Endothelial cell of umbilical vein (primary cell): ENCODE measurements around the gene EIF3A.

Experiments used
- CTCF ChIP-seq, 2 donors: IDR thresholded peaks; 1 replicate in 1 of 2; 2 replicates in 1 of 2; pipeline ENCODE4 v1.5.1; 2011; ENCODE audit warnings: low read length in 2 of 2, mild to moderate bottlenecking in 2 of 2, moderate library complexity in 2 of 2, control low read depth in 1 of 2, inconsistent platforms in 1 of 2, low read depth in 1 of 2; ENCODE audit not compliant: insufficient read depth in 1 of 2; ENCODE audit errors: extremely low read depth in 1 of 2
- GATA2 ChIP-seq: IDR thresholded peaks from 2 replicates; pipeline ENCODE4 v1.7.0; 2011; ENCODE audit warnings: low read depth, mild to moderate bottlenecking, moderate library complexity, mixed read lengths, low read length; ENCODE audit not compliant: insufficient read length, insufficient read depth

- no peak for TF ChIP-seq CTCF (IDR thresholded peaks at IDR 0.05; ENCODE audit: extremely low read depth in 1 of 2, insufficient read depth in 1 of 2, low read depth in 1 of 2, low read length in 2 of 2)
- no peak for TF ChIP-seq GATA2
These were observed 22.6 kb downstream of the EIF3A start for GRCh38 chr10:119058010-119058409.
